Measurements from ENCODE around the gene USO1. TPM values are rescaled to one million over a fixed set of nuclear protein-coding genes. Genes with fewer than 3 reads are reported as not detected.

USO1 gene
- total and polyA plus RNA-seq, 2 of the 13 experiments (the other 11 are each of a cell fraction or from before 2014, with no cell fraction given), result 52.2 to 87.7 TPM

GRCh38 chr4:75724066-75724866 lies at the start of gene USO1 (continued):
- no peak for TF ChIP-seq CEBPB (IDR thresholded peaks at IDR 0.05; ENCODE audit: borderline replicate concordance, low read depth, low read length)
- TF ChIP-seq CTCF (CRISPR knock-in tag; IDR thresholded peaks at IDR 0.05), result peak; percentile 79
- no peak for TF ChIP-seq CREB3 (CRISPR knock-in tag; IDR thresholded peaks at IDR 0.05)
- peak; percentile 78; the same call in 1 of the 2 replicates for TF ChIP-seq CBX5 (CRISPR knock-in tag; IDR thresholded peaks at IDR 0.05; ENCODE audit: borderline replicate concordance)
- peak; percentile 66; the same call in 1 of the 2 replicates for TF ChIP-seq ZNF343 (CRISPR knock-in tag; IDR thresholded peaks at IDR 0.05)
- peak; percentile 84; the same call in 1 of the 2 replicates for TF ChIP-seq ATF6 (CRISPR knock-in tag; conservative IDR thresholded peaks at IDR 0.05)
- TF ChIP-seq HIVEP1 (CRISPR knock-in tag; IDR thresholded peaks at IDR 0.05), result peak; percentile 50; the same call in 1 of the 2 replicates
- no peak for TF ChIP-seq ZNF557 (CRISPR knock-in tag; IDR thresholded peaks at IDR 0.05)
- TF ChIP-seq NFATC3 (CRISPR knock-in tag; IDR thresholded peaks at IDR 0.05), result no peak
- TF ChIP-seq MATR3 (CRISPR knock-in tag; IDR thresholded peaks at IDR 0.05), result no peak
- TF ChIP-seq ZFYVE20 (CRISPR knock-in tag; IDR thresholded peaks at IDR 0.05; ENCODE audit: borderline replicate concordance, low read depth), result no peak
- TF ChIP-seq, protein P1, sequence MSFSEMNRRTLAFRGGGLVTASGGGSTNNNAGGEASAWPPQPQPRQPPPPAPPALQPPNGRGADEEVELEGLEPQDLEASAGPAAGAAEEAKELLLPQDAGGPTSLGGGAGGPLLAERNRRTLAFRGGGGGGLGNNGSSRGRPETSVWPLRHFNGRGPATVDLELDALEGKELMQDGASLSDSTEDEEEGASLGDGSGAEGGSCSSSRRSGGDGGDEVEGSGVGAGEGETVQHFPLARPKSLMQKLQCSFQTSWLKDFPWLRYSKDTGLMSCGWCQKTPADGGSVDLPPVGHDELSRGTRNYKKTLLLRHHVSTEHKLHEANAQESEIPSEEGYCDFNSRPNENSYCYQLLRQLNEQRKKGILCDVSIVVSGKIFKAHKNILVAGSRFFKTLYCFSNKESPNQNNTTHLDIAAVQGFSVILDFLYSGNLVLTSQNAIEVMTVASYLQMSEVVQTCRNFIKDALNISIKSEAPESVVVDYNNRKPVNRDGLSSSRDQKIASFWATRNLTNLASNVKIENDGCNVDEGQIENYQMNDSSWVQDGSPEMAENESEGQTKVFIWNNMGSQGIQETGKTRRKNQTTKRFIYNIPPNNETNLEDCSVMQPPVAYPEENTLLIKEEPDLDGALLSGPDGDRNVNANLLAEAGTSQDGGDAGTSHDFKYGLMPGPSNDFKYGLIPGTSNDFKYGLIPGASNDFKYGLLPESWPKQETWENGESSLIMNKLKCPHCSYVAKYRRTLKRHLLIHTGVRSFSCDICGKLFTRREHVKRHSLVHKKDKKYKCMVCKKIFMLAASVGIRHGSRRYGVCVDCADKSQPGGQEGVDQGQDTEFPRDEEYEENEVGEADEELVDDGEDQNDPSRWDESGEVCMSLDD (CRISPR knock-in tag; IDR thresholded peaks at IDR 0.05; ENCODE audit: borderline replicate concordance), result peak; percentile 68; the same call in 1 of the 2 replicates
- no peak for TF ChIP-seq ZBTB42 (CRISPR knock-in tag; IDR thresholded peaks at IDR 0.05)
- TF ChIP-seq ZNF350 (CRISPR knock-in tag; IDR thresholded peaks at IDR 0.05; ENCODE audit: borderline replicate concordance, low read depth), result peak; percentile 94
- TF ChIP-seq MED13 (CRISPR knock-in tag; IDR thresholded peaks at IDR 0.05), result 0 out of 2 replicates have a peak, but pooled peaks have one; percentile 57
- TF ChIP-seq SNAPC2 (CRISPR knock-in tag; IDR thresholded peaks at IDR 0.05), result peak; percentile 60; the same call in 1 of the 2 replicates
- TF ChIP-seq ZNF619 (CRISPR knock-in tag; IDR thresholded peaks at IDR 0.05), result peak; percentile 22; the same call in 1 of the 2 replicates
- TF ChIP-seq MED1 (CRISPR knock-in tag; IDR thresholded peaks at IDR 0.05), result peak; percentile 51; the same call in 1 of the 2 replicates
- TF ChIP-seq ZNF678 (CRISPR knock-in tag; IDR thresholded peaks at IDR 0.05), result 0 out of 2 replicates have a peak, but pooled peaks have one; percentile 79
- peak; percentile 91 for TF ChIP-seq ZFX (CRISPR knock-in tag; IDR thresholded peaks at IDR 0.05; ENCODE audit: low read depth)
- TF ChIP-seq ZNF788 (CRISPR knock-in tag; IDR thresholded peaks at IDR 0.05; ENCODE audit: borderline replicate concordance), result peak; percentile 48; the same call in 1 of the 2 replicates
- 0 out of 2 replicates have a peak, but pooled peaks have one; percentile 23 for TF ChIP-seq ZBTB3 (CRISPR knock-in tag; IDR thresholded peaks at IDR 0.05; ENCODE audit: borderline replicate concordance, low read depth)
